ENCODE data around the gene MS4A6A. TPM values are rescaled to one million over a fixed set of nuclear protein-coding genes. Genes with fewer than 3 reads are reported as not detected.
A peak's percentile ranks its signal among the peaks of the same experiment; 100 is the strongest.
"Not testable (repeated sequence)": the region's sequence is repeated elsewhere in the genome, so short reads cannot be mapped to it uniquely, and the experiment has no call there.

The MS4A6A gene
- total RNA-seq, 5 donors from 2014 or later (not counting 1 experiment from before 2014, with no cell fraction given) = 0.32 to 1.5 (median 0.99) TPM

DNA sequence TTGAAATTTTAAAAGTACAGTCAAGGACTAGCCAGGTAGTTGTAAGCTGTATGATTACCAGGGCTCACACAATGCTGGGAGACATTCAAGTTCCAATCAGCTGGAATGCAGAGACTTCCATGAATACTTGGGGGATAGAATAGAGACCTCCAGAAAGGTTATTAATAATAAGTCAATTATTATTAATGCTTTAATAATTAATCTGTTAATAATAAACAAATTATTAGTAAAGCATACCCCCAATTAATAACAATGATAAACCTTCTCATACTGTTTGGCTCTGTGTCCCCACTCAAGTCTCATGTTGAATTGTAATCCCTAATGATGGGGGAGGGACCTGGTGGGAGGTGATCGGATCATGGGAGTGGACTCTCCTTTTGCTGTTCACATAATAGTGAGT lies 14.6 kb upstream of the MS4A6A start:
- H3K36me3 Mint-ChIP-seq = no peaks in the 10 kb centered on the region
- DNase-seq (no peak), ATAC-seq (replicated peaks in 1 of 4) (no peak)
- ChIA-PET POLR2A (no interaction called here), CTCF (no interaction called here)
- Histone ChIP-seq H3K27me3 (replicated peaks in 1 of 2; ENCODE audit: control insufficient read depth in 2 of 2, extremely low read depth in 1 of 2, insufficient read depth in 2 of 2, low read length in 1 of 2) (no peaks in the 10 kb centered on the region), H3K36me3 (ENCODE audit: control insufficient read depth in 2 of 2, extremely low read depth in 1 of 2, insufficient read depth in 1 of 2, low read length in 1 of 2) (no peaks in the 10 kb centered on the region), H3K4me3 (ENCODE audit: control insufficient read depth in 1 of 2, extremely low read depth in 1 of 2, low read length in 1 of 2) (no peak overlapping the region), H3K4me1 (ENCODE audit: control insufficient read depth in 1 of 2, extremely low read depth in 1 of 2, insufficient read depth in 2 of 2, low read length in 2 of 2) (no peaks in the 10 kb centered on the region), H3K9me3 (no peaks in the 10 kb centered on the region), H3K27ac (ENCODE audit: low read length) (no peak overlapping the region)
- peaks cover 0 to 3% (median 3%) of the 10 kb centered on the region in 3 donors for H3K9me3 Mint-ChIP-seq
- no peak overlapping the region for H3K27ac Mint-ChIP-seq
- WGBS (ENCODE audit: insufficient coverage) = no CpG with 5 or more reads among the region's 1 CpG
- H3K27me3 Mint-ChIP-seq = peaks cover 13 to 20% of the 10 kb centered on the region in 2 donors
- no peak overlapping the region for H3K4me3 Mint-ChIP-seq
- peaks cover 2 to 6% (median 5%) of the 10 kb centered on the region in 3 donors for H3K4me1 Mint-ChIP-seq

- DNase-seq (no peak), ATAC-seq (replicated peaks in 1 of 4) (no peak)
- Histone ChIP-seq H3K27me3 (replicated peaks in 1 of 2; ENCODE audit: control insufficient read depth in 2 of 2, extremely low read depth in 1 of 2, insufficient read depth in 2 of 2, low read length in 1 of 2) (no peaks in the 10 kb centered on the region), H3K9me3 (no peaks in the 10 kb centered on the region), H3K4me3 (ENCODE audit: control insufficient read depth in 1 of 2, extremely low read depth in 1 of 2, low read length in 1 of 2) (no peak overlapping the region), H3K27ac (ENCODE audit: low read length) (no peak overlapping the region), H3K36me3 (ENCODE audit: control insufficient read depth in 2 of 2, extremely low read depth in 1 of 2, insufficient read depth in 1 of 2, low read length in 1 of 2) (no peaks in the 10 kb centered on the region), H3K4me1 (ENCODE audit: control insufficient read depth in 1 of 2, extremely low read depth in 1 of 2, insufficient read depth in 2 of 2, low read length in 2 of 2) (no peaks in the 10 kb centered on the region)
- POLR2A ChIA-PET = no interaction called here
- WGBS (ENCODE audit: insufficient coverage) = 8% methylated on average over 2 of the region's 4 CpGs
- H3K4me1 Mint-ChIP-seq = peaks cover 2 to 6% (median 5%) of the 10 kb centered on the region in 3 donors
- no peaks in the 10 kb centered on the region for H3K9me3 Mint-ChIP-seq
- no peak overlapping the region for H3K27ac Mint-ChIP-seq
- peaks cover 13 to 20% of the 10 kb centered on the region in 2 donors for H3K27me3 Mint-ChIP-seq
- CTCF ChIA-PET = no interaction called here
- no peak overlapping the region for H3K4me3 Mint-ChIP-seq
- no peaks in the 10 kb centered on the region for H3K36me3 Mint-ChIP-seq
Measured at GRCh38 chr11:60195923-60196368, 13.1 kb upstream of the MS4A6A start.

DNA sequence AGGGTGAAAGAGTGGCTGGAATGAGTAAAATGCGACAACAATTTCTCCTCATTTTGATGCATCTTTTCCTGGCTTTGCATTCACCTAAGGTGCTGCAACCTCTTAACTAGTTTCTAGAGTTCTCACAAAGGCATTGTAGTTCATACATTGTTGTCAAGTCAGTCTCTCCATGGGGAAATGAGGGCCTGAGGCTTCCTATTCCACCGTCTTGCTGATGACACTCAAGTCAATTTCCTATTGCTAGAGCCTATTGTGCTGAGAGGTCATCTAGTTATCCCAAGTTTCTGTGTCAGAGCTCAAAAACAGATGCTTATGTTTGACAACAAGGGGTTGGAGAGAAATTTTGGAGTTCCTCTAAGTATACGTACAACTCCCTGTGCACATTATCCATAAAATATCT lies 11.6 kb upstream of the MS4A6A start:
- Mint-ChIP-seq H3K4me3 (no peak overlapping the region), H3K9me3 (no peaks in the 10 kb centered on the region), H3K4me1 (peaks cover 2 to 6% (median 5%) of the 10 kb centered on the region in 3 donors), H3K36me3 (no peaks in the 10 kb centered on the region), H3K27me3 (peaks cover 13 to 20% of the 10 kb centered on the region in 2 donors), H3K27ac (no peak overlapping the region)
- no peak overlapping the region for H3K27ac ChIP-seq (ENCODE audit: low read length)
- H3K4me3 ChIP-seq (ENCODE audit: control insufficient read depth in 1 of 2, extremely low read depth in 1 of 2, low read length in 1 of 2) = no peak overlapping the region
- ATAC-seq (replicated peaks in 1 of 4) (no peak), DNase-seq (no peak)
- H3K36me3 ChIP-seq (ENCODE audit: control insufficient read depth in 2 of 2, extremely low read depth in 1 of 2, insufficient read depth in 1 of 2, low read length in 1 of 2) = no peaks in the 10 kb centered on the region
- no peaks in the 10 kb centered on the region for H3K4me1 ChIP-seq (ENCODE audit: control insufficient read depth in 1 of 2, extremely low read depth in 1 of 2, insufficient read depth in 2 of 2, low read length in 2 of 2)
- no peaks in the 10 kb centered on the region for H3K9me3 ChIP-seq
- 80% methylated on average over 2 of the region's 3 CpGs for WGBS (ENCODE audit: insufficient coverage)
- POLR2A ChIA-PET = no interaction called here
- no peaks in the 10 kb centered on the region for H3K27me3 ChIP-seq (replicated peaks in 1 of 2; ENCODE audit: control insufficient read depth in 2 of 2, extremely low read depth in 1 of 2, insufficient read depth in 2 of 2, low read length in 1 of 2)
- CTCF ChIA-PET = no interaction called here

DNA sequence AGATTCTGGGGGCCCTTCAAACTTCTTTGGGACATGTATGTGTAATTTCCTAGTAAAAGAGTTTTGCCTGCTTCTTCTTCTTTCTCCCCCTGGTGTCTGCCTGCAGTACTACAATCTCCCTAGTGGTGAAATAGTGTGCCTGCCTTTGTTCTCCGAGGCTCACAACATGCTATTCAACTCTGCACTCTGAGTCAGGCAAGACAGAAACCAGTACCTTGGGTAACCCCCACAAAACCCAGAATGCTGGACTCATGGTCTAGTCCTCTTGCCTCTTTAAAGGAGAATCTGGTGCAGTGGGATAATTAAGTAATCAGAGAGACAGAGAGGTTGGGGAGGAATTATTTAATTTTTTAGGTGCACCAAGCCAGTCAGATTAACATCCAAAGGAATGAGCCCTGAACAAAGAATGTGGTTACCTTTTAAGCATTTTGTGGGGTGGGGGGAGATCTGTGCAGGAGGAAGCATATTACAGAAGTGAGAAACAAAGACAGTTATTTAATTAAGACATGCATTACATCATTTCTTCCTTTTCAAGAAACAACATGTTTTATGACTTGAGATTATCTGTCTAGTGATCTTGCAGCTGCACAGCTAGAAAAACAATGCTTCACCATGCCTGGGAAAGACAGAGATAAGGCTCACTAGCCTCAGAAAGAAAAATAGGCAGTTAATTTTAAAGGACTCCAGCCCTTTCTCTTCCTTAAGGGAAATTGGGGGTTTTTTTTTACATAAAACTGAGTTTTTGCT lies 11.0 kb upstream of the MS4A6A start:
- H3K4me3 Mint-ChIP-seq = no peak overlapping the region
- DNase-seq = peak in 32 of 35 experiments; percentile 1 to 64 (median 35)
- WGBS (ENCODE audit: insufficient coverage) = no CpG with 5 or more reads among the region's 1 CpG
- H3K36me3 Mint-ChIP-seq = no peaks in the 10 kb centered on the region
- POLR2A ChIA-PET = no interaction called here
- Histone ChIP-seq H3K36me3 (ENCODE audit: control insufficient read depth in 2 of 2, extremely low read depth in 1 of 2, insufficient read depth in 1 of 2, low read length in 1 of 2) (no peaks in the 10 kb centered on the region), H3K4me3 (ENCODE audit: control insufficient read depth in 1 of 2, extremely low read depth in 1 of 2, low read length in 1 of 2) (no peak overlapping the region), H3K9me3 (no peaks in the 10 kb centered on the region), H3K4me1 (ENCODE audit: control insufficient read depth in 1 of 2, extremely low read depth in 1 of 2, insufficient read depth in 2 of 2, low read length in 2 of 2) (no peaks in the 10 kb centered on the region), H3K27me3 (replicated peaks in 1 of 2; ENCODE audit: control insufficient read depth in 2 of 2, extremely low read depth in 1 of 2, insufficient read depth in 2 of 2, low read length in 1 of 2) (no peaks in the 10 kb centered on the region), H3K27ac (ENCODE audit: low read length) (no peak overlapping the region)
- H3K9me3 Mint-ChIP-seq = no peaks in the 10 kb centered on the region
- H3K4me1 Mint-ChIP-seq = peaks cover 2 to 6% (median 5%) of the 10 kb centered on the region in 3 donors
- H3K27me3 Mint-ChIP-seq = peaks cover 13 to 20% of the 10 kb centered on the region in 2 donors
- no peak overlapping the region for H3K27ac Mint-ChIP-seq
- peak; percentile 49 to 69 (median 58) for ATAC-seq (replicated peaks in 1 of 4)
- CTCF ChIA-PET = interaction anchor here in 1 of 2 donors (0.9 kb wide), 1 partner anchor 10 kb away, joined by 3 read pairs; the partner anchor contains the start of gene MS4A6A

- H3K27me3 ChIP-seq (replicated peaks in 1 of 2; ENCODE audit: control insufficient read depth in 2 of 2, extremely low read depth in 1 of 2, insufficient read depth in 2 of 2, low read length in 1 of 2); H3K36me3 ChIP-seq (ENCODE audit: control insufficient read depth in 2 of 2, extremely low read depth in 1 of 2, insufficient read depth in 1 of 2, low read length in 1 of 2); H3K36me3 Mint-ChIP-seq; DNase-seq; POLR2A ChIA-PET; H3K4me3 ChIP-seq (ENCODE audit: control insufficient read depth in 1 of 2, extremely low read depth in 1 of 2, low read length in 1 of 2); ATAC-seq (replicated peaks in 1 of 4); H3K27ac Mint-ChIP-seq; H3K4me3 Mint-ChIP-seq; H3K9me3 Mint-ChIP-seq; H3K4me1 Mint-ChIP-seq; H3K27ac ChIP-seq (ENCODE audit: low read length); H3K9me3 ChIP-seq; H3K4me1 ChIP-seq (ENCODE audit: control insufficient read depth in 1 of 2, extremely low read depth in 1 of 2, insufficient read depth in 2 of 2, low read length in 2 of 2): not testable (repeated sequence)
- CTCF ChIA-PET = interaction anchor here in 1 of 2 donors (0.6 to 0.9 kb wide), 3 partner anchors 9 to 439 kb away, joined by 3 read pairs; partner anchors contain the start of gene MS4A6A
- WGBS (ENCODE audit: insufficient coverage) = 50% methylated on average over 1 of the region's 4 CpGs
- peaks cover 7 to 12% of the 10 kb centered on the region in 2 donors for H3K27me3 Mint-ChIP-seq
Measured at GRCh38 chr11:60192564-60192963, 9.7 kb upstream of the MS4A6A start.

DNA sequence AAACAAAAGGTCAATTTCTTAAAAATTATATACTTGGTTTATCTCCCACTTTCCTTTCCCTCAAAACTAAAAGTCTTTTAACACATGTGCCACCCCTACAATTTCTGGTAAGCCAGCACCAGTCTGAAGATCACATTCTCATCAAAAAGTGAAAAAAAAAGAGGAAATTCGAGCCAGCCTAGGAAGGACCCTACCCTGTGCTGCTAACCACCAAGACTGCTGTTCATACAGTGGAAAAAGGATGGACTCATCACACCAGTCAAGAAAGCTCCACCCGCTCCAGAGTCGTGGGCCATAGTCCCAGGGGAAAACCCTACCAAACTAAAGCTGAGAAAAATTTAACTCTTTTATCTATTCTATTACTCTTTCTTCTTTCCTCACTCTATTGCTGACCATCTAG lies 5.6 kb upstream of the MS4A6A start:
- 0% methylated on average over 1 of the region's 3 CpGs for WGBS (ENCODE audit: insufficient coverage)
- DNase-seq; H3K9me3 ChIP-seq; H3K4me1 Mint-ChIP-seq; H3K36me3 ChIP-seq (ENCODE audit: control insufficient read depth in 2 of 2, extremely low read depth in 1 of 2, insufficient read depth in 1 of 2, low read length in 1 of 2); H3K27me3 Mint-ChIP-seq; H3K27me3 ChIP-seq (replicated peaks in 1 of 2; ENCODE audit: control insufficient read depth in 2 of 2, extremely low read depth in 1 of 2, insufficient read depth in 2 of 2, low read length in 1 of 2); H3K4me3 ChIP-seq (ENCODE audit: control insufficient read depth in 1 of 2, extremely low read depth in 1 of 2, low read length in 1 of 2); CTCF ChIA-PET; H3K9me3 Mint-ChIP-seq; H3K4me3 Mint-ChIP-seq; POLR2A ChIA-PET; H3K27ac Mint-ChIP-seq; H3K4me1 ChIP-seq (ENCODE audit: control insufficient read depth in 1 of 2, extremely low read depth in 1 of 2, insufficient read depth in 2 of 2, low read length in 2 of 2); ATAC-seq (replicated peaks in 1 of 4); H3K27ac ChIP-seq (ENCODE audit: low read length); H3K36me3 Mint-ChIP-seq: not testable (repeated sequence)

All from T-cell (primary cell).